Measurements from ENCODE around the gene PLA2G2A.

Gene PLA2G2A

DNA sequence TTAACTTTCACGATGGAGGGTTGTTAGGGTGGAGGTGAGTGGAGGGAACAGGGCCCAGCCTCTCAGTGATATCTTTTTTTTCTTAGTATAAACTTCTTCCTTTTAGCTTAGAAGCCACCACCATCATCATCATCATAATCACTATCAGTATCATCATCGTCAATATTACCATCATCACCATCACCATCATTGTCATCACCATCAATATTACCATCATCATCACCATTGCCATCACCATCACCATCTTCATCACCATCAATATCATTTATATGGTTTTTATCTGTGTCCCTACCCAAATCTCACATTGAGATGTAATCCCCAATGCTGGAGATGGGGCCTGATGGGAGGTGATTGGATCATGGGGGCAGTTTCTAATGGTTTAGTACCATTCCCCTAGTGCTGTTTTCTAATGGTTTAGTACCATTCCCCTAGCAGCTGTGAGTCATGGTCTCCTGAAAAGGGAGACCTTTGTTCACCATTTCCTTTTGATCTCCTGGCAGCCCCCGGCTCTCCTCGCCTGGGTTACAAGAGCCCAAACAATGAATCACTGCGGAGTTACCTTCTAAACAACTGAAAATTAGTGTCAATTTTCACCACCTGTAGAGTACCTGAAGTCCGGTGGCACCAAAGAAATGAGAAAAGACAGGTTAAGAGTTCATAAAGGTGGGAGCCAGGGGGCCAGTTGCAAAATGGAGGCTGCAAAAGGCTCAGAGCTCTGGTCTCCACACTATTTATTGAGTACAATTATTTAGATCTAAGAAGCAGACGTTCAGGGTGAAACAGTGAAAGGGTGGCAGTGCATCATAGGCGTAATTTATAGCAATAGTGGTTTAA lies 52.9 kb downstream of the PLA2G2A start:
- no peak overlapping the region for H4K91ac ChIP-seq (ENCODE audit: low read depth, low read length, poor library complexity)
- H3K4me2 ChIP-seq (ENCODE audit: insufficient read depth, low read length, poor library complexity, severe bottlenecking) = no peak overlapping the region
- no peak overlapping the region for H3K14ac ChIP-seq (ENCODE audit: low read length)
- peaks cover 0 to 25% (median 0%) of the 10 kb centered on the region in 3 experiments for H3K27me3 ChIP-seq (ENCODE audit: control insufficient read depth in 3 of 3, insufficient read depth in 3 of 3, low read depth in 1 of 3, low read length in 3 of 3)
- peaks cover 0 to 9% of the 10 kb centered on the region in 2 donors for H3K4me1 ChIP-seq (ENCODE audit: control insufficient read depth in 2 of 2, insufficient read depth in 1 of 2, low read depth in 1 of 2, low read length in 2 of 2)
- no peak overlapping the region for H2AK5ac ChIP-seq (ENCODE audit: low read depth, low read length)
- H3K9me3 ChIP-seq (replicated peaks in 1 of 2; ENCODE audit: control insufficient read depth in 2 of 2, insufficient read depth in 1 of 2, low read depth in 1 of 2, low read length in 2 of 2) = peaks cover 0 to 7% of the 10 kb centered on the region in 2 donors
- H2BK12ac ChIP-seq (ENCODE audit: low read length) = no peak overlapping the region
- H2AFZ ChIP-seq (ENCODE audit: low read length) = no peak overlapping the region
- no CpG with 5 or more reads among the region's 8 CpGs for WGBS, 2 donors (ENCODE audit: extremely low coverage in 2 of 2, insufficient read length in 2 of 2, insufficient replicate concordance in 1 of 2)
- no peak overlapping the region for H3K4ac ChIP-seq (ENCODE audit: low read length)
- no peak overlapping the region for H3K4me3 ChIP-seq (ENCODE audit: low read length in 2 of 2)
- no peak overlapping the region for H4K8ac ChIP-seq (ENCODE audit: low read depth, low read length)
- no peak overlapping the region for H2BK120ac ChIP-seq (ENCODE audit: low read depth, low read length)
- H3K9ac ChIP-seq (ENCODE audit: low read depth, low read length, poor library complexity) = no peak overlapping the region
- H3K36me3 ChIP-seq (replicated peaks in 1 of 2; ENCODE audit: control insufficient read depth in 2 of 2, insufficient read depth in 2 of 2, low read length in 2 of 2) = no peaks in the 10 kb centered on the region
- peaks cover 1% of the 10 kb centered on the region for H3K79me1 ChIP-seq (ENCODE audit: low read depth, low read length)
- H3K23ac ChIP-seq (ENCODE audit: low read depth, low read length, poor library complexity) = no peak overlapping the region
- no peak overlapping the region for H2BK15ac ChIP-seq (ENCODE audit: low read length)
- no peak overlapping the region for H3K18ac ChIP-seq (ENCODE audit: low read length)
- DNase-seq (ENCODE audit: low spot score) = no peak
- no peak overlapping the region for H2BK5ac ChIP-seq (ENCODE audit: low read length)
- no peak overlapping the region for H3K27ac ChIP-seq (replicated peaks; ENCODE audit: low read length)
